CD4-positive, alpha-beta T cell treated with Interleukin-4 for 1 hour (primary cell): ENCODE data around the gene ABR.
A peak's percentile ranks its signal among the peaks of the same experiment; 100 is the strongest.

ENCODE experiments used
- DNase-seq, 2 donors: peaks; one replicate each; pipeline ENCODE4 v3.0.0-alpha.2; 2020 to 2022

The ABR gene

GRCh38 chr17:1043601-1044251 lies 136.1 kb downstream of the ABR start:
- DNase-seq: no peak

GRCh38 chr17:1042486-1042885 lies 137.3 kb downstream of the ABR start:
- DNase-seq: no peak

GRCh38 chr17:1041746-1042145 lies 138.0 kb downstream of the ABR start:
- no peak for DNase-seq

- no peak for DNase-seq
Measured at GRCh38 chr17:1040216-1040600, 139.6 kb downstream of the ABR start.

GRCh38 chr17:1039511-1040215 lies 140.1 kb downstream of the ABR start:
- DNase-seq: peak; percentile 18 to 77

- DNase-seq: no peak
Measured at GRCh38 chr17:1039123-1039507, 140.7 kb downstream of the ABR start.

- no peak for DNase-seq
Measured at GRCh38 chr17:1038459-1039122, 141.2 kb downstream of the ABR start.

- DNase-seq: no peak
Measured at GRCh38 chr17:1037238-1037879, 142.4 kb downstream of the ABR start.

- DNase-seq: no peak
Measured at GRCh38 chr17:1036845-1037237, 142.9 kb downstream of the ABR start.

- no peak for DNase-seq
Measured at GRCh38 chr17:1036171-1036844, 143.5 kb downstream of the ABR start.

- DNase-seq: no peak
Measured at GRCh38 chr17:1035546-1036170, 144.1 kb downstream of the ABR start.

- no peak for DNase-seq
Measured at GRCh38 chr17:1034652-1035210, 145.1 kb downstream of the ABR start.

GRCh38 chr17:1033503-1033902 lies 146.3 kb downstream of the ABR start:
- no peak for DNase-seq

- no peak for DNase-seq
Measured at GRCh38 chr17:1032391-1032790, 147.4 kb downstream of the ABR start.

- no peak for DNase-seq
Measured at GRCh38 chr17:1031711-1032110, 148.1 kb downstream of the ABR start.

- no peak for DNase-seq
Measured at GRCh38 chr17:1030684-1031532, 148.9 kb downstream of the ABR start.

- DNase-seq: no peak
Measured at GRCh38 chr17:1029922-1030644, 149.7 kb downstream of the ABR start.

GRCh38 chr17:1029196-1029921 lies 150.4 kb downstream of the ABR start:
- DNase-seq: no peak

- DNase-seq: no peak
Measured at GRCh38 chr17:1027044-1027443, 152.7 kb downstream of the ABR start.

- no peak for DNase-seq
Measured at GRCh38 chr17:1026599-1026975, 153.2 kb downstream of the ABR start.
